HG02970 (cell line): ENCODE data around the gene XPO1.
"Not testable (repeated sequence)": the region's sequence is repeated elsewhere in the genome, so short reads cannot be mapped to it uniquely, and the experiment has no call there.

Experiments
- ATAC-seq: cut with Tn5 transposase; IDR thresholded peaks from one replicate; pipeline ENCODE4 v1.9.1; 2021; ENCODE audit warnings: mild to moderate bottlenecking, moderate library complexity, moderate number of reproducible peaks; ENCODE audit not compliant: unreplicated experiment, low FRiP score

Gene XPO1

DNA sequence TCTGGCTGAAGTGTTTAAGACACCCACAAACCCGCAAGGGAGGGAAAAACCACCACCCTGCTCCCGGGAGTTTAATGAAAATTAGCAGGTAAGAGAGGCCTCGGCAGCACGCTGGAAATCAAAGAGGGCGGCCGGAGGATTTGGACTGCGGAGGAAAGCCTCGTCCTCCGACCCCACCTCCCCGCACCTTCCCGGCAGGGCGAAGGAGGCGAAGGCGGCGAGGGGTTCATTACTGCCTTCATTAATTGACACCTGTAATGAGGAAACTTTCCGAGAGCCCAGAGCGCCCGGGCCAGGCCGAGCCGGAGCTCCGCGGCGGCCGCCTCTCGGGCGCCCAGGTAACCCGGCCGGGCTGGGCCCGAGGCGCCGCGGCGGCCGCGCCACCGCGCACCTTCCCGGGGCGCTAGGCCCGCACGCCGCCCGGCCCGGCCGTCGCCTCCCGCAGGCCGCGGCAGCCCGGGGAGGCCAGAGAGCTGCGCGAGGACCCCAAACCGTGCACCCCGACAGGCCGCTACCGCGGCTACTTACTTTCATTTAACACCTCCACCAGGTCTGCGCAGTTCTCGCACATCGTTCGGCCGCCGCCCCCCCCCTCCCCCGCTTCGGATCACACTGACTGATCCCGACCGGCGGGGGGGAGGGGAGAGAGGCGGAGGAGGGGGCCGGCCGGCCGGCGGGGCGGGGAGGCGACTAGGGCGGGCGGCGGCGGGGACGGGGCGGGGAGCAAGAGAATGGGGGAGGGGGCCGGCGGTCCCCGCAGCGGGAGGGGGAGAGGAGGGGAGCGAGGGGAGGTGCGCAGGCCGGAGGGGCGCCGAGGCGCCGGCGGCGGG is 67.8 kb downstream of the XPO1 start:
- peak; percentile 32 for ATAC-seq

DNA sequence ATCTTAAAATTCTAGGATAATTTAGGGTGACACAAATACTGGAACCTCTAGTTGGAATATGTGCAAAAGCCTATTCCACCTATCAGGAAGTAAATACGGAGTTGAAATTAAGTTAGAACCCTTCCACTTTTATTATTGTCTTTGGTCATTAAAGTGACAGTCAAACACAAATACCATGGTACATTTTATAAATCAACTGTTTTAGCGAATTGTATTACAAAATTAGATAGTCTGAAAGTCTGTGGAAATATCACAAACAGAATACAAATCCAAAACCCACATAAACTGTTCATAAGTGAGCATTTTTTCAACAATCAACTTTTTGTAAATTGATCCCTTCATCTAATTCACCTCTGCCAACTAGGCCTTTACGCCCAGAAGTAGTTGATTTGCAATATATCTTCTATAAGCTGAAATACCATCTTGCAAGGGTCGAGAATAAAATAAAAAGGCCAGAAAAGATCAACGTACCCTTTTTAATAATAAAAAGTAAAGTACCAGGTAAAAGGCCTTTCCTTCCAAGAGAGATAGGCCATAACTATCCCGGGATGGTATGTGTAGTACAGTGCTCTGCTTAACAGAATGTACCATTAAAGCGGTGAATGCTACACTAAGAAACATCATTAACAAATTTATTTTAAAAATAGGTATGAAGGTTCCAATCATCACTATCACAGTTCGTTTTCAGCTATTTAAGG is 68.6 kb downstream of the XPO1 start:
- ATAC-seq = no peak

DNA sequence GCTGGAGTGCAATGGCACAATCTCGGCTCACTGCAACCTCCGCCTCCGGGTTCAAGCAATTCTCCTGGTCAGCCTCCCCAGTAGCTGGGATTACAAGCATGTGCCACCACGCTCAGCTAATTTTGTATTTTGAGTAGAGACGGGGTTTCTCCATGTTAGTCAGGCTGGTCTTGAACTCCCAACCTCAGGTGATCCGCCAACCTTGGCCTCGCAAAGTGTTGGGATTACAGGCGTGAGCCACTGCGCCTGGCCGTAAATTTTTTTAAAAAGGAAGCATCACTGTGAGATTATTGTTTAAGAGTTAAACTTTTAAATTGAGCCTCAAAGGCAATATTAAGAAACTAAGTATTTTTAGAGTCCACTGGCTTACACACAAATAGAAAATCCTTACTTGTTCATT is 69.9 kb downstream of the XPO1 start:
- ATAC-seq = not testable (repeated sequence)

DNA sequence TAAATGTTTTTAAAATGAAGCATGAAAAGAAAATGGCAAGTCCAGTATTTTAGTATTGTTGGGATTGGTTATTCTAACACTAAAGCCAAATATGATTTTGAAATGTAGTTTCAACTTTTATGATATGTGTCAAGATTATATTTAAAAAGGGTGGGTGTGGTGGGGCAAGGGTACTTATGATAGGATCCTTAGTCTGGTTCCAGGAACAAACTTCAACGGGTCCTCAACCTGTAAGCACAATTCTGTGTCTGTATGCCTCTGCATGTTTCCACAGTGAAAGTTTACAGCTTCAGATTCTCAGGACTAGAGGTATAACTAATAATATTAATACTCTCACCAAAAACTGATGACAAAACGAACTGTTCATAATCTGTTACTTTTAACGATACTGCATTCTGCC is 73.1 kb downstream of the XPO1 start:
- ATAC-seq = no peak

GRCh38 chr2:61463769-61464475 is 74.2 kb downstream of the XPO1 start:
- ATAC-seq = no peak

- ATAC-seq = no peak
These were observed 76.8 kb downstream of the XPO1 start for GRCh38 chr2:61461404-61461803.

DNA sequence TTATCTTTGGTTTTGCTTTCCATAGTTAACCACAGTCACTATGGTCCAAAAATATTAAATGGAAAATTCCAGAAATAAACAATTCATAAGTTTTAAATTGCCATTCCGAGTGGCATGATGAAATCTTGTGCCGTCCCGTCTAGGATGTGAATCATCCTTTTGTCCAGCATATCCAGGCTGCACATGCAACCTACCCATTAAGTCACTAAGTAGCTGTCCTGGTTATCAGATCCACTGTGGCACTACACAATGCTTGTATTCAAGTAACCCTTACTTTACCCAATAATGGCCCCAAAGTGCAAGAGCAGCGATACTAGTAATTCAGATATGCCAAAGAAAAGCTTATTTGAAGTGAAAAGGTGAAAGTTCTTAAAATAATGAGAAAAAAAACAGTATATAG is 78.0 kb downstream of the XPO1 start:
- ATAC-seq = no peak

DNA sequence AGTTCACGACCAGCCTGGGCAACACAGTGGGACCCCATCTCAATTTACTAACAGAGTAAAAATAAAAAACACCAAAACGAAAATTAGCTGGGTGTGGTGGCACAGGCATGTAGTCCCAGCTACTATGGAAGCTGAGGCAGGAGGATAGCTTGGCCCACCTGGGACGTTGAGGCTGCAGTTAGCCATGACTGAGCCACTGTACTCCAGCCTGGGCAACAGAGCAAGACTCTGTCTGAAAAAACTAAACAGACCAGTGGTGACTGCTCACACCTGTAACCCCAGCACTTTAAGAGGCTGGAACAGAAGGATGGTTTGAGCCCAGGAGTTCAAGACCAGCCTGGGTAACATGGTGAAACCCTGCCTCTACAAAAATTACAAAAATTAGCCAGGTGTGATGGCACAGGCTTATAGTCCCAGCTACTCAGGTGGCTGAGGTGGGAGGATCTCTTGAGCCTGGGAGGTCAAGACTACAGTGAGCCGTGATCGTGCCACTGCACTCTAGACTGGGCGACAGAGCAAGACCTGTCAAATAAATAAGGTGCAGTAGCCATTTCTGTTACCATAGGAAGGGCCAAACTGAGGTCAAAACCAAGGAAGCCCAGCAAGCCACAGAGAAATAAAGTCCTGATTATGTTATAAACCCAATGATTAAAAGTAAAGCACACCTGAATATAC is 81.3 kb downstream of the XPO1 start:
- no peak for ATAC-seq

DNA sequence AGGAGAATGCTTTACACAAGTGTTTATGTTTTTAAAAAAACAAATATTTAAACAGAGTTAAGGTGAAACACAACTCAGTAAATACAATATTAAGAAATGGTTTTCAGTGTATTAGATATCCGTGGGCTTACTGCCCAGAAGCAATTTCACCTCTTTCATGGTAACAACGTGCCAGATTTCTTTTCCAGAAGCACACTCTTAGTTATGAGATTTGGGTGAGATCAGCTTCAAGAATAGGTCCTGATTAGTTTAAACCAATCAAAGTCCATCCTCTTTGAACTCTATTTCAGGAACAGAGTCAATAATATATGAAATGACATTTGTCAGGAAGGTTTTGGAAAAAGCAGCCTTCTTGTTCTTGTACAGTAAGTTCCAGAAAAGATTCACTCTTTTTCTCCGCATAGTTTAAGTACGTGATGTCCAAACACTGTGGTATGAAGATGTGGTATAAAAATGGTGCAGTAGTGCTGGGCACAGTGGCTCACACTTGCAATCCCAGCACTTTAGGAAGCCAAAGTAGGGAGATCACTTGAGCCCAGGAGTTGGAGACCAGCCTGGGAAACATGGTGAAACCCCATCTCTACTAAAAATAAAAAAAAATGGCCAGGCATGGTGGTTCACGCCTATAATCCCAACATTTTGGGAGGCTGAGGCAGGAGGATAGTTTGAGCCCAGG is 81.9 kb downstream of the XPO1 start:
- no peak for ATAC-seq

DNA sequence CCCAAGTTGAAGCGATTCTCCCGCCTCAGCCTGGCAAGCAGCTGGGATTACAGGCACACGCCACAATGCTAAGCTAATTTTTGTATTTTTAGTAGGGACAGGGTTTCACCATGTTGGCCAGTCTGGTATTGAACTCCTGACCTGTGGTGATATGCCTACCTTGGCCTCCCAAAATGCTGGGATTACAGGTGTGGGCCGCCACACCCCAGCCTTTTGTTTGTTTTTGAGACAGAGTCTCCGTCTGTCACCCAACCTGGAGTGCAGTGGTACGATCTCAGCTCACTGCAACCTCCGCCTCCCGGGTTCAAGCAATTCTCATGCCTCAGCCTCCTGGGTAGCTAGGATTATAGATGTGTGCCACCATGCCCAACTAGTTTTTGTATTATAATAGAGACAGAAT is 83.2 kb downstream of the XPO1 start:
- ATAC-seq = not testable (repeated sequence)

GRCh38 chr2:61454383-61454782 is 83.8 kb downstream of the XPO1 start:
- no peak for ATAC-seq

DNA sequence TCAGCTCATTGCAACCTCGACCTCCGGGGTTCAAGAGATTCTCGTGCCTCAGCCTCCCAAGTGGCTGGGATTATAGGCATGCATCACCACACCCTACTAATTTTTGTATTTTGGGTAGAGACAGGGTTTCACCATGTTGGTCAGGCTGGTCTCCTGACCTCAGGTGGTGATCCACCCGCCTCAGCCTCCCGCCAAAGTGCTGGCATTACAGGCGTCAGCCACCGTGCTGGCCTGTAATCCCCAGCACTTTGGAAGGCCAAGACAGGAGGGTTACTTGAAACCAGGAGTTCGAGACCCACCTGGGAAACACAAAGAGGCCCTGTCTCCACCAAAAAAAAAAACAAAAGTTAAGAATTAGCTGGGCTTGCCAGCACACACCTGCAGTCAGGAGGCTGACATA is 85.8 kb downstream of the XPO1 start:
- no peak for ATAC-seq

DNA sequence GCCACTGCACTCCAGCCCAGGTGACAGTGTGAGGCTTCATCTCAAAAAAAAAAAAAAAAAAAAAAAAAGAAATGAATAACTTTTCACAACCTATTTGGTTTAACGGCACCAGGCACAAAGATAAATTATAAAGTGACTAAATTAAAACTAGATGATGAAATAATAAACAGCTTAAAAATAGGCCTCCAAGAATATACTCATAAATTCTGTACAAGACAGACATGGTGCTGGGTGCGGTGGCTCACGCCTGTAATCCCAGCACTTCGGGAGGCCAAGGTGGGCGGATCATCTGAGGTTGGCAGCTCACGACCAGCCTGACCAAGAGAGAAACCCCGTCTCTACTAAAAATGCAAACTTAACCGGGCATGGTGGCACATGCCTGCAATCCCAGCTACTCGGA is 87.0 kb downstream of the XPO1 start:
- no peak for ATAC-seq

DNA sequence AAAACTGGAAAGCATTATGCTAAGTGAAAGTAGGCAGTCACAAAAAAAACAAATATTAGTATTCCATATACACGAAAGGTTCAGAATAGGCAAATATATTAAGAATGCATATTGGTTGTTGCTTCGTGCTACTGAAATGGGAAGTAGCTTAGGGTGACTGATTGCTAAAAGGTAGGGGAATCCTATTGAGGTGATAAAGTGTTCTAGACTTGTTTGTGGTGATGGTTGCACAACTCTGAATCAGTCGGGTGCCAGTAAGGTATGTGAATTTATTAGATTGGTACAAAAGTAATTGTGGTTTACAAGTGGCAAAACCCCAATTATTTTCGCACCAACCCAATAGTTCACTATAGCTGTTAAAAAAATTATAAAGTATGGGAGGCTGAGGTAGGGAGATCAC is 88.0 kb downstream of the XPO1 start:
- no peak for ATAC-seq

- ATAC-seq = no peak
These were observed 89.9 kb downstream of the XPO1 start for GRCh38 chr2:61448229-61448628.

GRCh38 chr2:61446971-61447370 is 91.2 kb downstream of the XPO1 start:
- not testable (repeated sequence) for ATAC-seq

- peak; percentile 61 for ATAC-seq
These were observed 94.7 kb downstream of the XPO1 start for GRCh38 chr2:61443342-61444041.

- ATAC-seq = no peak
These were observed 98.7 kb downstream of the XPO1 start for GRCh38 chr2:61439241-61440002.

GRCh38 chr2:61438670-61439069 is 99.5 kb downstream of the XPO1 start:
- ATAC-seq = no peak
